ENCODE results near the gene TNIK.
A peak's percentile ranks its signal among the peaks of the same experiment; 100 is the strongest.

The TNIK gene

GRCh38 chr3:171297207-171297606 lies 163.0 kb downstream of the TNIK start:
- no peaks in the 10 kb centered on the region for H3K36me3 ChIP-seq (ENCODE audit: control insufficient read depth in 1 of 2, insufficient read depth in 2 of 2, low read depth in 1 of 2, low read length in 2 of 2)
- H3K14ac ChIP-seq (ENCODE audit: low read length in 2 of 2) = no peak overlapping the region
- peak overlapping the region in 1 of 2 experiments; percentile 81 for H2BK12ac ChIP-seq (ENCODE audit: low read length in 2 of 2)
- H3K18ac ChIP-seq (ENCODE audit: low read depth in 1 of 2, low read length in 2 of 2) = no peak overlapping the region
- 100% methylated on average over 1 of the region's 2 CpGs for WGBS
- H3K4me1 ChIP-seq (ENCODE audit: control insufficient read depth, insufficient read depth, low read depth, low read length) = peaks cover 3% of the 10 kb centered on the region
- H3K4me3 ChIP-seq (ENCODE audit: insufficient read depth in 1 of 2, low read depth in 1 of 2, low read length in 2 of 2) = no peak overlapping the region
- H3K9me3 ChIP-seq (ENCODE audit: control insufficient read depth, low read length) = no peaks in the 10 kb centered on the region
- no peak overlapping the region for H2AFZ ChIP-seq (ENCODE audit: low read depth, low read length)
- H2AK5ac ChIP-seq (ENCODE audit: low read length, severe bottlenecking) = no peak overlapping the region
- H3K27ac ChIP-seq (ENCODE audit: low read length, poor library complexity, severe bottlenecking) = no peak overlapping the region
- no peak overlapping the region for H3K4me2 ChIP-seq (ENCODE audit: low read length, poor library complexity, severe bottlenecking)
- H3K27me3 ChIP-seq (ENCODE audit: control insufficient read depth in 1 of 2, insufficient read depth in 1 of 2, low read length in 2 of 2) = no peaks in the 10 kb centered on the region
- H3K9ac ChIP-seq (ENCODE audit: low read length) = no peak overlapping the region
- H3K4ac ChIP-seq (ENCODE audit: low read depth in 1 of 2, low read length in 2 of 2) = no peak overlapping the region
- H2BK15ac ChIP-seq (ENCODE audit: low read depth, poor library complexity, severe bottlenecking) = no peak overlapping the region
- no peak for DNase-seq
- peaks cover 31% of the 10 kb centered on the region for H3K79me1 ChIP-seq (replicated peaks; ENCODE audit: low read length, poor library complexity, severe bottlenecking)
- H3K23ac ChIP-seq (ENCODE audit: low read length in 2 of 2) = no peak overlapping the region
- H2BK120ac ChIP-seq (ENCODE audit: low read depth, low read length) = no peak overlapping the region
- H4K8ac ChIP-seq (ENCODE audit: low read length) = no peak overlapping the region
- no peak overlapping the region for H2BK5ac ChIP-seq (ENCODE audit: low read depth, low read length, poor library complexity, severe bottlenecking)
- H4K91ac ChIP-seq (ENCODE audit: low read length) = no peak overlapping the region

GRCh38 chr3:171295484-171296373 lies 164.5 kb downstream of the TNIK start:
- Histone ChIP-seq H4K91ac (ENCODE audit: low read length) (no peak overlapping the region), H3K18ac (ENCODE audit: low read depth in 1 of 2, low read length in 2 of 2) (no peak overlapping the region), H3K4me2 (ENCODE audit: low read length, poor library complexity, severe bottlenecking) (no peak overlapping the region), H2BK5ac (ENCODE audit: low read depth, low read length, poor library complexity, severe bottlenecking) (no peak overlapping the region), H3K4me3 (ENCODE audit: insufficient read depth in 1 of 2, low read depth in 1 of 2, low read length in 2 of 2) (no peak overlapping the region), H3K27ac (ENCODE audit: low read length, poor library complexity, severe bottlenecking) (no peak overlapping the region), H2BK120ac (ENCODE audit: low read depth, low read length) (no peak overlapping the region), H2BK15ac (ENCODE audit: low read depth, poor library complexity, severe bottlenecking) (no peak overlapping the region), H3K27me3 (ENCODE audit: control insufficient read depth in 1 of 2, insufficient read depth in 1 of 2, low read length in 2 of 2) (no peaks in the 10 kb centered on the region), H3K23ac (ENCODE audit: low read length in 2 of 2) (no peak overlapping the region), H2AFZ (ENCODE audit: low read depth, low read length) (no peak overlapping the region), H3K9me3 (ENCODE audit: control insufficient read depth, low read length) (no peaks in the 10 kb centered on the region), H3K36me3 (ENCODE audit: control insufficient read depth in 1 of 2, insufficient read depth in 2 of 2, low read depth in 1 of 2, low read length in 2 of 2) (no peaks in the 10 kb centered on the region), H2BK12ac (ENCODE audit: low read length in 2 of 2) (no peak overlapping the region), H3K4ac (ENCODE audit: low read depth in 1 of 2, low read length in 2 of 2) (no peak overlapping the region), H3K79me1 (replicated peaks; ENCODE audit: low read length, poor library complexity, severe bottlenecking) (peaks cover 28% of the 10 kb centered on the region), H3K4me1 (ENCODE audit: control insufficient read depth, insufficient read depth, low read depth, low read length) (peaks cover 3% of the 10 kb centered on the region), H3K14ac (ENCODE audit: low read length in 2 of 2) (no peak overlapping the region), H3K9ac (ENCODE audit: low read length) (no peak overlapping the region), H2AK5ac (ENCODE audit: low read length, severe bottlenecking) (no peak overlapping the region), H4K8ac (ENCODE audit: low read length) (no peak overlapping the region)
- DNase-seq = no peak
- 75% methylated on average over 4 of the region's 5 CpGs for whole genome bisulfite sequencing

DNA sequence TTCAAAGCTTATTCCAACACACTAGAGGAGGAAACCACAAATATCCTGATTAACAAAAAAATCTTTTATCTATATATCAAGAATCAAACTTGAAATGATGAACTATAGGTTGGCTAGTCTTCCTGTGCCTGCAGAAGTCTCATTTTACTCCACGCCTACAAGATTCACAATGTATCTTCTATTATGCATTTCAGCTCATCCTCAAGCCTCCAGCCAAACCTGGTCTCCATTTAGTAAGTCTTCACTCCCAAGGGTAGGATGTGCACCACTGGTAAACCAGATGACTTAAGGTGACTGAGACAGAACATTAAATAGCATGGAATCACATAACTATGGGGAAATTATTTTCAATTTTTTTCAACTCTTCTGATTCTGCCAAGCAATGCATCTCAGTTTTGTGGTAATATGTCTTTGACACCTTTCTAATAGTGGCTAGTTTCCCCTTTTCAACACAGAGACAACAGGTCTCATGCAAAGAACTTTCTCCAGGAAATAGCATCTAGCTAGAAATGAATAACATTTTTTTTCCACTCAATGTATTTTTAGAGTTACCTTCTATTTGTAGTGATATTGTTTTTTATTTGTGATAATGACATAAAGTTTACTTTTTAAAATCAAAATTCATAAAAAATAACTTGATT lies 166.9 kb downstream of the TNIK start:
- no peaks in the 10 kb centered on the region for H3K27me3 ChIP-seq (ENCODE audit: control insufficient read depth in 1 of 2, insufficient read depth in 1 of 2, low read length in 2 of 2)
- no peaks in the 10 kb centered on the region for H3K36me3 ChIP-seq (ENCODE audit: control insufficient read depth in 1 of 2, insufficient read depth in 2 of 2, low read depth in 1 of 2, low read length in 2 of 2)
- H4K91ac ChIP-seq (ENCODE audit: low read length) = no peak overlapping the region
- peaks cover 3% of the 10 kb centered on the region for H3K4me1 ChIP-seq (ENCODE audit: control insufficient read depth, insufficient read depth, low read depth, low read length)
- H2AFZ ChIP-seq (ENCODE audit: low read depth, low read length) = no peak overlapping the region
- H3K18ac ChIP-seq (ENCODE audit: low read depth in 1 of 2, low read length in 2 of 2) = no peak overlapping the region
- H3K9ac ChIP-seq (ENCODE audit: low read length) = no peak overlapping the region
- H3K4me2 ChIP-seq (ENCODE audit: low read length, poor library complexity, severe bottlenecking) = no peak overlapping the region
- no peak overlapping the region for H3K27ac ChIP-seq (ENCODE audit: low read length, poor library complexity, severe bottlenecking)
- H3K4me3 ChIP-seq (ENCODE audit: insufficient read depth in 1 of 2, low read depth in 1 of 2, low read length in 2 of 2) = no peak overlapping the region
- WGBS = 100% methylated on average over 1 of the region's 1 CpG
- no peak overlapping the region for H3K4ac ChIP-seq (ENCODE audit: low read depth in 1 of 2, low read length in 2 of 2)
- H3K79me1 ChIP-seq (replicated peaks; ENCODE audit: low read length, poor library complexity, severe bottlenecking) = peaks cover 23% of the 10 kb centered on the region
- no peak overlapping the region for H2BK120ac ChIP-seq (ENCODE audit: low read depth, low read length)
- no peaks in the 10 kb centered on the region for H3K9me3 ChIP-seq (ENCODE audit: control insufficient read depth, low read length)
- H2BK12ac ChIP-seq (ENCODE audit: low read length in 2 of 2) = no peak overlapping the region
- no peak for DNase-seq
- H2BK15ac ChIP-seq (ENCODE audit: low read depth, poor library complexity, severe bottlenecking) = no peak overlapping the region
- H3K23ac ChIP-seq (ENCODE audit: low read length in 2 of 2) = no peak overlapping the region
- no peak overlapping the region for H4K8ac ChIP-seq (ENCODE audit: low read length)
- no peak overlapping the region for H2AK5ac ChIP-seq (ENCODE audit: low read length, severe bottlenecking)
- no peak overlapping the region for H3K14ac ChIP-seq (ENCODE audit: low read length in 2 of 2)
- no peak overlapping the region for H2BK5ac ChIP-seq (ENCODE audit: low read depth, low read length, poor library complexity, severe bottlenecking)

DNA sequence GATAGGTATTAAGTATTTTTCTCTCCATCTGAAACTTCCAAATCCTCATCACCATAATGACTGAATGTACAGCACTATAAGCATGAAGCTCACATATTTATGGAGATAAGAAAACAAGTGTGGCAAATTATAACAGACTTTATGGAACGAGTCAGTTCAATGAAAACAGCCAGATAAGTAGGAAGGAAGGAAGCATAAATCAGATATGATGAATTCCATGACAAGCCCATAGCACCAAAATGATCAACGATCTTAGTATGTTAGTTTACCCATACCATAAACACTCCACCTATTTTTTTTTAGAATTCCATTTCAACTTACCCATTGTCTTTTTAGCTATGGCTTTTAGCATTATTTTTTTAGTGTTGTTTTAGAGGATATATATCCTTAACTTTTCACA lies 169.5 kb downstream of the TNIK start:
- Histone ChIP-seq H3K9me3 (ENCODE audit: control insufficient read depth, low read length) (no peaks in the 10 kb centered on the region), H2BK5ac (ENCODE audit: low read depth, low read length, poor library complexity, severe bottlenecking) (no peak overlapping the region), H2AFZ (ENCODE audit: low read depth, low read length) (no peak overlapping the region), H3K36me3 (ENCODE audit: control insufficient read depth in 1 of 2, insufficient read depth in 2 of 2, low read depth in 1 of 2, low read length in 2 of 2) (no peaks in the 10 kb centered on the region), H2BK15ac (ENCODE audit: low read depth, poor library complexity, severe bottlenecking) (no peak overlapping the region), H3K79me1 (replicated peaks; ENCODE audit: low read length, poor library complexity, severe bottlenecking) (peaks cover 19% of the 10 kb centered on the region), H3K23ac (ENCODE audit: low read length in 2 of 2) (no peak overlapping the region), H3K4me1 (ENCODE audit: control insufficient read depth, insufficient read depth, low read depth, low read length) (peaks cover 4% of the 10 kb centered on the region), H3K9ac (ENCODE audit: low read length) (no peak overlapping the region), H4K91ac (ENCODE audit: low read length) (no peak overlapping the region), H2BK12ac (ENCODE audit: low read length in 2 of 2) (no peak overlapping the region), H3K4ac (ENCODE audit: low read depth in 1 of 2, low read length in 2 of 2) (no peak overlapping the region), H3K27me3 (ENCODE audit: control insufficient read depth in 1 of 2, insufficient read depth in 1 of 2, low read length in 2 of 2) (no peaks in the 10 kb centered on the region), H3K4me3 (ENCODE audit: insufficient read depth in 1 of 2, low read depth in 1 of 2, low read length in 2 of 2) (no peak overlapping the region), H3K4me2 (ENCODE audit: low read length, poor library complexity, severe bottlenecking) (no peak overlapping the region), H4K8ac (ENCODE audit: low read length) (no peak overlapping the region), H3K27ac (ENCODE audit: low read length, poor library complexity, severe bottlenecking) (no peak overlapping the region), H2AK5ac (ENCODE audit: low read length, severe bottlenecking) (no peak overlapping the region), H3K18ac (ENCODE audit: low read depth in 1 of 2, low read length in 2 of 2) (no peak overlapping the region), H2BK120ac (ENCODE audit: low read depth, low read length) (no peak overlapping the region), H3K14ac (ENCODE audit: low read length in 2 of 2) (no peak overlapping the region)
- no peak for DNase-seq
- WGBS = 40% methylated on average over 1 of the region's 2 CpGs
